BJ (cell line): ENCODE results near the gene CLIC3. TPM values are rescaled to one million over a fixed set of nuclear protein-coding genes. Genes with fewer than 3 reads are reported as not detected.

ENCODE experiments used
- CTCF ChIA-PET: fragments of 350-600 bp; formaldehyde crosslinking; extraction: SDS; loops from one replicate; lab custom pipeline; 2021; ENCODE audit warnings: antibody characterized with exemption, inconsistent platforms; lab: Yijun Ruan, JAX
- POLR2A ChIA-PET: fragments of 300-600 bp; sonication (Branson Sonifier 250); formaldehyde crosslinking; extraction: SDS; loops from one replicate; lab custom pipeline; 2021; ENCODE audit warnings: antibody characterized with exemption; lab: Charles Lee
- DNase-seq: peaks from one replicate; pipeline ENCODE4 v3.0.0-alpha.2; 2011; ENCODE audit warnings: low read depth
- H3K27me3 ChIP-seq: 2 replicates; pipeline ENCODE4 v1.6.0; 2011; ENCODE audit warnings: low read length; ENCODE audit not compliant: control insufficient read depth, insufficient read depth
- H3K36me3 ChIP-seq: 2 replicates; pipeline ENCODE4 v1.5.1; 2011; ENCODE audit warnings: low read length; ENCODE audit not compliant: control insufficient read depth, insufficient read depth
- H3K4me3 ChIP-seq: 2 replicates; pipeline ENCODE4 v1.5.1; 2011; ENCODE audit warnings: low read depth, mild to moderate bottlenecking, control low read depth, low read length
- CTCF ChIP-seq: IDR thresholded peaks from 2 replicates; pipeline ENCODE4 v1.5.1; 2011; ENCODE audit warnings: low read depth, mild to moderate bottlenecking, control low read depth, inconsistent platforms, low read length, moderate library complexity; ENCODE audit not compliant: insufficient read depth
- polyA plus RNA-seq: library from polyadenylated mRNA; depleted of rRNA; stranded (reverse); fragments of >200 nt; gene quantifications from 2 replicates; pipeline ENCODE4 v1.2.3, GENCODE V29; 2011

The CLIC3 gene
- polyA plus RNA-seq, 1 experiment: 4.0 TPM

DNA sequence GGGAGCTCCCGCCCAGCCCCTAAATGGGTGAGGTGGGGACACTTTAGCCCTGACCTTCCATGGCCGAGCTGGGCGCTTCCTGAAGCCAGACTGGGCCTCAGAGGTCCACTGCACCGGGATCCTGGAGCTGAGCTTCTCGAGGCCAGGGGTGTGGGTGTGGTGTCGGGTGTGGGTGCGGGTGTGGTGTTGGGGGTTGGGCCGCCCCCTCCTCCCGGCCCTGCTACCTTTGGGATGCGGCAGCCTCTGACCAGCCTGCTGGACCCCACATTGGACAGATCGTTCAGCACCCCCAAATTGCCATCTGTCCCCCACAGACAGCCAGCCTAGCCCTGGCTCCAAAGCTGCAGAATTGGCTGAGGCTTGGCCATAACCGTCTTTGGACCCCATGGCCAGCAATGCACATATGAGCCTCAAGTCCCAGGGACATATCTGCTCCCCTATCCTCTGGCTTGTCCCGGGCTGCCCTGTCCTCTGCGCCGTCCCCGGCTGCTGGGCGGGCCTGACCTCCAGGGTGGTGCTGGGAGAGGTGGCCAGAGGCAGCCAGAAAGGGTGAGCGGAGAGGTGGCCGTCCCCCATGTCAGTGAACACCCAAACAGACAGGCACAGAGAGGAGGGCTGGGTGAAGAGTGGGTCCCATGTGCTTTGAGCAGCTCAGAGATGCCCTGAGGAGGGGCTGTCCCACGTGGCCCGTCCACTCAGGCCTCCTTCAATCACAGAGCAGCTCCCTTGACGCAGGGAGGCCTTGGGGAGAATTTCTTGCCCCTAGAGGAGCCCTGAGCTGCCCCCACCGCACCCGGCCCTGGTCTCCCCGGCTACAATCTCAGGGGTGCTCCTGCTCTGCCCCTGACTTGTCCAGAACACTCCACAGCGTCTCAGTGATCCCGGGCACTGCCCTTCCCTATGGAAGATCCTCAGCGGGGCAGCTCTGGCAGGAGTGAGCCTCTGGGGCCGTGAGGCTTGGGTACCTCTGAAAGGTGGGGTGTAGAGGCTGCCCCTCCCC lies 22.4 kb downstream of the CLIC3 start:
- DNase-seq: no peak
- H3K36me3 ChIP-seq: no peaks in the 10 kb centered on the region
- POLR2A ChIA-PET: no interaction called here
- H3K27me3 ChIP-seq: no peaks in the 10 kb centered on the region
- no peak for TF ChIP-seq CTCF
- CTCF ChIA-PET: interaction anchor here (0.7 to 2.5 kb wide), 4 partner anchors 26 to 186 kb away, joined by 3 to 11 read pairs (median 4); no protein-coding TSS in a partner anchor
- no peak overlapping the region for H3K4me3 ChIP-seq

DNA sequence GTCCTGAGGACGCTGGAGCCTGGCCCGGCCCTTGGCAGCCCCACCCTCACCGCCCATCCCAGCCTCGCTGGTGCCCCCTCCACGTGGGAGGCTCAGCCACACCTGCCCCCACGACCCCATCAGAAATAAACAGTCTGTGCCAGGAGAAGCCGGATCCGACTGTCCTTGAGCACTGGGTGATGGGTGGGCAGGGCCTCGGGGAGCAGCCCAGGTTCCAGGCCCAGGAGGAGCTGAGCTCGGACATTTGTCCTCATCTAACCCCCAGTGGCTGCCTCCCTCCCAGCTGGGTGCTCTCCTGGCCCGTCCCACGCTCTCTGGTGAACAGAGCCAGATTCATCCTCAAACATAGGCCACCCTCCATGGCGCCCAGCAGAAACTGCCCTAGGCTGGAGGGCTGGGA lies 23.6 kb downstream of the CLIC3 start:
- no peaks in the 10 kb centered on the region for H3K36me3 ChIP-seq
- no peaks in the 10 kb centered on the region for H3K27me3 ChIP-seq
- ChIA-PET POLR2A (no interaction called here), CTCF (interaction anchor here (1.1 kb wide), 1 partner anchor 25 kb away, joined by 4 read pairs; no protein-coding TSS in a partner anchor)
- H3K4me3 ChIP-seq: no peak overlapping the region
- no peak for TF ChIP-seq CTCF
- DNase-seq: no peak

- TF ChIP-seq CTCF: no peak
- no peak for DNase-seq
- H3K27me3 ChIP-seq: no peaks in the 10 kb centered on the region
- CTCF ChIA-PET: interaction anchor here (1.1 kb wide), 1 partner anchor 25 kb away, joined by 4 read pairs; no protein-coding TSS in a partner anchor
- POLR2A ChIA-PET: no interaction called here
- H3K36me3 ChIP-seq: no peaks in the 10 kb centered on the region
- H3K4me3 ChIP-seq: no peak overlapping the region
Measured at GRCh38 chr9:136972335-136972734, 24.0 kb downstream of the CLIC3 start.

DNA sequence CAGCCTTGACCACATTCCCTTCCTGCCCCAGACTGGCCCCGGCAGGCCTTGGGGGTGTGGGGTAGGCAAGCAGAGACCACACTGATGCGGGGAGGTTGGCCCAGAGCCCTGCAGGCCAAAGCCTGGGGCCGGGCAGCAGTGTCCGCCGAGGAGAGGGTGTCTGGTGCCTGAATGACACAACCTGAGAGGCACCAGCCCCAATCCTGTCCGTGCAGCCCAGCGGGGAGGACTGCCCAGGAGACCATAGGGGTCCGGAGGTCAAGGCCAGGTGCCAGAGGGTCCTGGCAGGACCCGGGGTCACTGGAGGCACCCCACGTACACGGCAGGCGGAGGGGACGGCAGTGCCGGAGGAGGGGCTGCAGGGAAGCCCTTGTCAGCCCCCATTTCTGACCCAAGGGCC lies 24.6 kb downstream of the CLIC3 start:
- TF ChIP-seq CTCF: no peak
- no peaks in the 10 kb centered on the region for H3K36me3 ChIP-seq
- ChIA-PET POLR2A (no interaction called here), CTCF (no interaction called here)
- no peak for DNase-seq
- no peak overlapping the region for H3K4me3 ChIP-seq
- no peaks in the 10 kb centered on the region for H3K27me3 ChIP-seq

- CTCF ChIA-PET: interaction anchor here (0.8 to 1.0 kb wide), 2 partner anchors 22 to 182 kb away, joined by 3 to 4 read pairs; no protein-coding TSS in a partner anchor
Measured at GRCh38 chr9:136970361-136970760, 26.0 kb downstream of the CLIC3 start.

More at GRCh38 chr9:136970361-136970760, 26.0 kb downstream of the CLIC3 start:
- H3K36me3 ChIP-seq: no peaks in the 10 kb centered on the region
- TF ChIP-seq CTCF: no peak
- H3K4me3 ChIP-seq: no peak overlapping the region
- H3K27me3 ChIP-seq: no peaks in the 10 kb centered on the region; the same call in 1 of the 2 replicates
- POLR2A ChIA-PET: no interaction called here
- DNase-seq: no peak
